DND-41 (cell line): Measurements from ENCODE around the gene ANKRD28.

ENCODE experiments used
- ATAC-seq: fragments of 200-7000 bp; cut with Tn5 transposase; 3 replicates; pipeline ENCODE4 v1.9.1; 2021; ENCODE audit warnings: low read depth; ENCODE audit not compliant: insufficient read depth
- DNase-seq: peaks from one replicate; pipeline ENCODE4 v3.0.0-alpha.2; 2020
- H2AFZ ChIP-seq: 2 replicates; pipeline ENCODE4 v1.6.0; 2012; ENCODE audit warnings: low read depth, low read length
- H3K27ac ChIP-seq: 2 replicates; pipeline ENCODE4 v1.5.1; 2012; ENCODE audit warnings: low read length, inconsistent platforms
- H3K27me3 ChIP-seq: fragments of 200-600 bp; sonication (generic); 2 replicates; pipeline ENCODE4 v1.6.0; 2012; ENCODE audit warnings: low read length, mild to moderate bottlenecking, inconsistent platforms; ENCODE audit not compliant: insufficient read depth, poor library complexity
- H3K36me3 ChIP-seq: 2 replicates; pipeline ENCODE4 v1.5.1; 2012; ENCODE audit warnings: low read length, inconsistent platforms; ENCODE audit not compliant: insufficient read depth
- H3K4me1 ChIP-seq: 2 replicates; pipeline ENCODE4 v1.5.1; 2012; ENCODE audit warnings: mild to moderate bottlenecking, low read length; ENCODE audit not compliant: insufficient read depth
- H3K4me2 ChIP-seq: 2 replicates; pipeline ENCODE4 v1.6.0; 2012; ENCODE audit warnings: mild to moderate bottlenecking, moderate library complexity, low read length, inconsistent platforms; ENCODE audit not compliant: insufficient read depth
- H3K4me3 ChIP-seq, 2 experiments: fragments of 200-600 bp in 1 of 2; shearing (Covaris generic) in 1 of 2; 2 replicates each; pipeline ENCODE4 v1.5.1; 2012 to 2016; ENCODE audit warnings: inconsistent platforms in 2 of 2, low read length in 2 of 2, mild to moderate bottlenecking in 2 of 2, low read depth in 1 of 2, moderate library complexity in 1 of 2
- H3K79me2 ChIP-seq: 2 replicates; pipeline ENCODE4 v1.6.0; 2012; ENCODE audit warnings: low read length, inconsistent platforms; ENCODE audit not compliant: insufficient read depth
- H3K9ac ChIP-seq: 2 replicates; pipeline ENCODE4 v1.6.0; 2012; ENCODE audit warnings: low read depth, mild to moderate bottlenecking, inconsistent platforms, low read length, moderate library complexity
- H3K9me3 ChIP-seq: 2 replicates; pipeline ENCODE4 v1.5.1; 2012; ENCODE audit warnings: low read length, moderate library complexity, mild to moderate bottlenecking, inconsistent platforms; ENCODE audit not compliant: insufficient read depth, severe bottlenecking
- H4K20me1 ChIP-seq: 2 replicates; pipeline ENCODE4 v1.6.0; 2012; ENCODE audit warnings: low read length; ENCODE audit not compliant: insufficient read depth
- CTCF ChIP-seq: IDR thresholded peaks from 2 replicates; pipeline ENCODE4 v1.5.1; 2012; ENCODE audit warnings: borderline replicate concordance, low read length, moderate library complexity, mild to moderate bottlenecking; ENCODE audit not compliant: poor library complexity, severe bottlenecking; ENCODE audit errors: extremely low read depth
- EZH2 ChIP-seq: IDR thresholded peaks from 3 replicates; pipeline ENCODE4 v1.6.1; 2012; ENCODE audit warnings: borderline replicate concordance, low read depth, mild to moderate bottlenecking, moderate library complexity, low read length, inconsistent platforms; ENCODE audit not compliant: severe bottlenecking

ANKRD28 gene

GRCh38 chr3:15635121-15635661 lies 162.6 kb downstream of the ANKRD28 start:
- H3K9ac ChIP-seq, result no peak overlapping the region
- ATAC-seq, result no peak

GRCh38 chr3:15634671-15635070 lies 163.1 kb downstream of the ANKRD28 start:
- Histone ChIP-seq H4K20me1 (no peaks in the 10 kb centered on the region), H3K4me3 (no peak overlapping the region), H3K79me2 (no peaks in the 10 kb centered on the region), H3K27ac (no peak overlapping the region), H3K4me1 (peaks cover 64% of the 10 kb centered on the region), H3K9me3 (no peaks in the 10 kb centered on the region), H3K27me3 (no peaks in the 10 kb centered on the region), H3K9ac (no peak overlapping the region), H2AFZ (no peak overlapping the region), H3K36me3 (no peaks in the 10 kb centered on the region), H3K4me2 (no peak overlapping the region)
- no peak for ATAC-seq
- no peak for TF ChIP-seq CTCF
- no peak for TF ChIP-seq EZH2
- DNase-seq, result no peak

More at GRCh38 chr3:15635121-15635661, 162.6 kb downstream of the ANKRD28 start:
- Histone ChIP-seq H2AFZ (no peak overlapping the region), H3K27me3 (no peaks in the 10 kb centered on the region), H3K9me3 (no peaks in the 10 kb centered on the region), H3K27ac (no peak overlapping the region), H3K4me2 (no peak overlapping the region), H3K4me1 (peaks cover 59% of the 10 kb centered on the region), H3K4me3 (no peak overlapping the region), H4K20me1 (no peaks in the 10 kb centered on the region), H3K36me3 (no peaks in the 10 kb centered on the region), H3K79me2 (no peaks in the 10 kb centered on the region)
- TF ChIP-seq EZH2 (no peak), CTCF (no peak)
- no peak for DNase-seq

GRCh38 chr3:15633766-15634598 lies 163.8 kb downstream of the ANKRD28 start:
- Histone ChIP-seq H3K9me3 (no peaks in the 10 kb centered on the region), H3K27ac (no peak overlapping the region), H3K79me2 (no peaks in the 10 kb centered on the region), H3K36me3 (no peaks in the 10 kb centered on the region), H2AFZ (no peak overlapping the region), H3K27me3 (no peaks in the 10 kb centered on the region), H3K4me2 (no peak overlapping the region), H3K4me1 (peaks cover 63% of the 10 kb centered on the region), H3K9ac (no peak overlapping the region), H4K20me1 (no peaks in the 10 kb centered on the region), H3K4me3 (no peak overlapping the region)
- no peak for DNase-seq
- ATAC-seq, result no peak
- TF ChIP-seq CTCF (no peak), EZH2 (no peak)
